SW480 (cell line): Measurements from ENCODE around the gene STAC.
"Not testable (repeated sequence)": the region's sequence is repeated elsewhere in the genome, so short reads cannot be mapped to it uniquely, and the experiment has no call there.

ENCODE experiments used
- DNase-seq: peaks from one replicate; pipeline ENCODE4 v3.0.0-alpha.2; 2016; ENCODE audit warnings: low spot score

Gene STAC

DNA sequence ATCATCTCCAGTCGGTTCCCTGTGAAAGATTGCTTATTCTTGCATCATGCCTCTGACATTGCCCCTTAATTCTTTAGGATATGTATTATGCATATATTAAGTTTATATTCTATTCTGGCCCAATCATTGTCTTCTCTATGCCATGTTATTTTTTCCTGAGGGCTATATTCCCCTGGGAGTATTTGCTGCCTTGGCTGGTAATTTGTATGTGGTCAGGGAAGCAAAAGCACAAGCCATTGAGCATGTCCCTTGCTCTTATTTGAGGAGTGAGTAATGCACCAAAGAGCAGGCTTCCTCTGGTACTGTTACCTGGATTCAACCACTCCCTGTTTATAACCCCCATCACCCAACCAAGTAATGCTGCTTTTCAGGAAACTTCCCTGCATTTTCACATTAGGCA, 36.3 kb downstream of the STAC start:
- no peak for DNase-seq

DNA sequence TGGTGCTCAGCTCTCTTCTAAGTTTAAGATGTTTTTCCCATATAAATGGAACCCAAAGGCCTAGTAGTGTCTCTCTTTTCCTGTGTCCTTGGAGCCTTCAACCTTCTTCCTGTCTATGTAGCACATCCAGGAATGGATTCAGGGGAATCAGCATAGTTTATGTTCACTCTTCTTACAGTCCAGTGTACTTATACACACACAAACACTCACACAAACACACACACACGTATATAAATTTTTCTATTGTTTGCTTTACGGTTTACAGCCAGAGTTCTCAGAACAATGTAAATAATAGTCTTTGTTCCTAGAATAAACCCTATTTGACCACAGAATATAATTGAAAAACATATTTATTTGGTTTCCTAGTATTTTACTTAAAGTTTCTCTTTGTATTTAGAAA, 36.9 kb downstream of the STAC start:
- DNase-seq = no peak

DNA sequence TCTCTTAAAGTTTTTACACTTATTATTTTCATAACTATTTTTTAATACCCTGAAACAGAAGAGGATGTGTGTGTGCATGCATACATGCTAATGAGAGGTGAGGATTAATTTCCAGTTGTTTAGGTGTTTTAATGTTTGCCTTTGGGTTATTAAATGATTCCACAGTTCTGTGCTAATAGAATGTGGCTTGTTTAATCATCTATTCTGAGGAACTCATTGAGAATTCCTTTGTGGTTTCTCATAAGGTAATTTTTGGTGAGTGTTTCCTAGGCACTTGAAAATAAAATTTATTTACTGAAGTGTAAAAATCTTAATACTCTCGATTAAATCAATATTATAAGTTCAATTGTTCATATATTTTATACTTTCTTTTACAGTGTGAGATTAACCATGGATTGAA, 38.0 kb downstream of the STAC start:
- DNase-seq = no peak

DNA sequence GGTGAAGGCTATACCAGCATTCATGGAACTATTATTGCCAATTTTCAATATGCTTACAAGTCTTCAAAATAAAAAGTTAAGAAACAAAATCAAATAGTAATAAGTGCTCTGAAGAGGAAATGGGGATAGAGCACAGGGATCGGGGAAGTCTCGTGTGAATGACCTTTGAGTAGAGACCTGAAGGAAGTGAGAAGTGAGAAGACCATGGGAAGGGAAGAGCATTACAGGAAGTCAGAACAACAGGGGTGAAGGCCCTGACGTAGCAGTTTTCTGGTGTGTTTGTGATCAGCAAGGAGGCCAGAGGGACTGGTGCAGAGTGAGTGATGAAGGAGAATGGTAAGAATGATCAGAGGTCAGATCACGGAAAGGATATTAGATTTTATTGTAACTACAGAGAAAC, 48.1 kb downstream of the STAC start:
- DNase-seq = no peak

DNA sequence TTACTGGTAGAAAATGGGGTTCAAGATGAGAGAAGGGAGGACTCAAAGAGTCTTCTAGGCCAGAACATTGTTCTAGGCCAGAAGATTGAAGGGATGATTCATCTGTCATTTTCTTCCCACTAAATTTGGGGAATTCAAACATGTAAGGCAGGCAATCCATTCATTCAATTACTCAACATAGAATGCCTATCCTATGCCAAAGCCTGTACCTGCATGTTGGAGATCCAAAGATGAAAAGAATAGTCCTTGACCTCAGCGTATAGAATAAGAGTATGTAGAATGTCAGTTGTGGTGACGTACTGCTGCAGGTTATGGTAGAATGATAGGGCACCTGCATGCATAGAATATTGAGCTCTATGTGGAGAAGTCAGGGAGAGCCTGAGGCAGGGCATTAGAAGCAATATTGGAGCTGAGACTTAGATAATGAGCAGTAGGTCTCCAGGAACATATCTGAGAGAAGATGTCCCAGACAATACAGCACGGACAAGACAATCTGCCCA, 49.7 kb downstream of the STAC start:
- no peak for DNase-seq

DNA sequence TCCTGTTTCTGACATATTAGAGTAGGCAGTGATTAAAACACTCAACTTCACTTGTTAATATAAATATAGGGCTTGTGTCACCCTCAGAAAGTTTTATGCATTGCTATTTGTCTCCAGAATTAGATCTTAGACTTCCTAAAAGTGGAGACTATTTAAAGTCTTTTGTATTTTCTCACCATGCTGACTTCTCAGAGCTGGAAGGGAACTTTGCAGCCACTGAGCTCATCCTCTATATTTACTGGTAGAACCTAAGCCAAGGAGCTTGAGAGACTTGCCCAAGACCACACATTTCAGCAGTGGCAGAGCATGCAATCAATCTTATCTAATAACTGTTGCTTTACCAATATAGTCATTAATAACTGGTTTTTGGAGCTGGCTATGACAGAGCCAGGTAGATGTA, 53.2 kb downstream of the STAC start:
- DNase-seq = no peak

DNA sequence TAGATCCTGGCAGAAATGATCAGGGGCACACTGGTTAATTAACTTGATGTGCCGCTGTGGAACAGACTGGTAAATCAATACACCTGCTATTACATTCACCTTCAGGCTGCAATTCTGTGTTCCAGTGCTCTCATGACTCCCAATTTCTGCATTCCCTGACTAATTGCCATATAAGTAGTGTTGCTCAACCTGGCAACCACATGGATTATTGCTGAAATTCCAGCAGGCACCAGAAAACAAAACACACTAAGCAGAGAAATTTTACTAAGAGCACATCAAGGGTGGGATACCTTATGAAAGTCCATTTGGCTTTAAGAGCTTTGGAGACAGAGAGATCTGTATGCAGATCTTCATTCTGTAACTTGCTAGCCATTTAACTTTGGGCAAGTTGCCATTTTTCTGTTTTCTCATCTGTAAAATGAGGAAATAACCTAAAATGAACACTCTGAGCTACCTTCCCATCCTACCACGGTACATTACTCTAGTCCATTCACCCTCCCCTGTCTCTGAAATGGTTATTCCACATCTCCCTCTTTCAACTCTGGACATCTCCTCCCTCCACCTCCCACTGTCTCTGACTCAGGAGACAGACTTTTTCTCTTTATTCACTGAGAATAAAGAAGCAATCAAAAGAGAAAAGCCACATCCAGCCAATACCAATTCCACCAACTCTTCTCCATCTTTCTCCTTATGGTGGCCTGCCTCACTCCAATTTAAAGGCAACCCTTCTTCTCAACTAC, 54.6 kb downstream of the STAC start:
- DNase-seq = no peak

DNA sequence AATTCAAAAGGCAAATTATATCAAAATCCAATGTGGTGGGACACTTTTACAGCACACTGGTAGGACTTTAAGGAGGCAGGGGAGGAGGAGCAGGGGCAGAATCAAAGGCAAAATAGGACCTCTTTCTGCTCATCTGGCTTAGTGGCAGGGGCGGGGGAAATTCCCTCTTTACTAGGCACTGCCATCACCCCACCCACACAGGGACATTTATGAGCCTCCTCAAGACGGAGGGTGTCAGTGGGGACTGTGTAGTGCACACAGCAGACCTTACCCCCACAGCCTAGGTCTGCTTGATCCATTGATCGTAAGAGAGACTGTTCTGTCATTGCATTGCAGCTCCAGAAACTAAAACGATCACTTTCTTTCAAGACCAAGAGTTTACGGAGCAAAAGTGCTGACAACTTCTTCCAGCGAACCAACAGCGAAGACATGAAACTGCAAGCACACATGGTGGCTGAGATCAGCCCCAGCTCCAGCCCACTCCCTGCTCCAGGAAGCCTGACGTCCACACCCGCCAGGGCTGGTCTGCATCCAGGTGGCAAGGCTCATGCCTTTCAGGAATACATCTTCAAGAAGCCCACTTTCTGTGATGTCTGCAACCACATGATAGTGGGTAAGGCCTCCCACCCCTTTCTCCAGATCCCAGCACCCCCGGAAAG, 62.9 kb downstream of the STAC start:
- DNase-seq = no peak

DNA sequence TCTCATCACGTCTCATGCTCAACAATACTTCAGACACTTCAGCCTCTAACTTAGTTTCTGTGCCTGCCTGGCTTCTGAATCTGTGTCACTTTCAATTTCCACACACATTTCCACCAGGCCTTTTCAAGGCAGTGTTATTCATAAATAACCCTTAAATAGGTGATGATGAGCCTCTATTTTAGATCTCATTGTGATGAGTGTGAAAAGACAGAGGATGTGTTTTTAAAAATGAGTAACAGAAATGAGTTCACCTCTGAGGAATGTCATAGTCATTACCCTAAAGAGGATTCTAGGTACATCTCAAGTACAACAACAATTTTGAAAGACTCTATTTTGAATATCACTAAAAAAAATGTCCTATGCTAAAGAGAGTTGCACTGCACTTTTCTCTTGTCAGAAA, 64.6 kb downstream of the STAC start:
- no peak for DNase-seq

DNA sequence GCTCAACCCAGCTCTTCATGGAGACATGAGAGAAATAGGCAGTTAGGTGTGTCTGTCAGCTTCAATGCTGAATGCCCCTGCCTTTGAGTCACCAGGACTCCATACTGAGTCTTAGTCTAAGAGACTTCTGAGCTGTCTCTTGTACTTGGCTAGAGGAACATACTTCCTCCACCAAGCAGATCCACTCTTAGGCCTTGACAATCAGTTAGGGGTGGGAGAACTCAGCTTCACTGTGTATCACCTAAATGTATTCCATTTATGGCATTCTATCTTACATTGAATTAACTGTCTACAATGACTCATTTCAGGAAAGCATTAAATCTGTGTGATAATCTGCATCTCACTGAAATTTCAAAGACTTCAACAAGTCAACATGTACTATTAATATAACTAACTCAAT, 66.0 kb downstream of the STAC start:
- DNase-seq = no peak

DNA sequence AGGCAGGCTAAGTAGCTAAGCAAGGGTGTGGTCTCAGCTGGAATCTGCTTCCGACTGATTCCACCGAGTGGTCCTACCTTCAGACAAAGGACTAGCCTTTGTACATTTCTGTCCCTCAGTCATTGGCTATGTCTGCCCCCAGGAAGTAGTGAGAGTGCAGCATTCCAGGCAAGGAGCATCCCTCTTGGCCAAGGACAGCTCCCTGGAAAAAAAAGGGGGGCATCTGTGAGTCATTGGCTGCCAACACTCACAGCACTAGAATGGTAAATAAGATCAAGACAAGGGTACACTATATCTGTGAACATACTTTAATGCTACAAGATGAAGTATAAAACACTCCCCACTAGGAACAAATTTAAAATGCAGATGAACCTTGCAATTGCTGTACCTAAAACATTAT, 66.8 kb downstream of the STAC start:
- DNase-seq = no peak

DNA sequence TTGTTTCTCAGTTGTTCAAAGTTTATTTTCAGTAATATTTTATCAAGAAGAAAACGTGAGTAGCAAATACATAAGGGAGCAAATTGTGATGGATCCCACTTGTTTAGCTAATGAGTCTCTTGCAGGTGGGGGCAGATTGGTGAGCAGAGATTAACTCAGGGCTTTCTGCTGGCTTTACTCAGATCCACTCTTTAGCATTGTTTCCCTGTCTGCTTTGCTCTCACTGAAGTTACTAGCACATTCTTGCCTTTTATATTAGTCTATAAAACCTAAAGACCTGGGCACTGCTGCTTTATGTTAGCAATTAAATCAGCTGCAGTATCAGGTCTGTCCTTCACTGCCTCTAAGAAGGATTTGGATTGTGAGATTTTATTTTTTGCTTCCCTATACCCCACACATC, 71.5 kb downstream of the STAC start:
- no peak for DNase-seq

DNA sequence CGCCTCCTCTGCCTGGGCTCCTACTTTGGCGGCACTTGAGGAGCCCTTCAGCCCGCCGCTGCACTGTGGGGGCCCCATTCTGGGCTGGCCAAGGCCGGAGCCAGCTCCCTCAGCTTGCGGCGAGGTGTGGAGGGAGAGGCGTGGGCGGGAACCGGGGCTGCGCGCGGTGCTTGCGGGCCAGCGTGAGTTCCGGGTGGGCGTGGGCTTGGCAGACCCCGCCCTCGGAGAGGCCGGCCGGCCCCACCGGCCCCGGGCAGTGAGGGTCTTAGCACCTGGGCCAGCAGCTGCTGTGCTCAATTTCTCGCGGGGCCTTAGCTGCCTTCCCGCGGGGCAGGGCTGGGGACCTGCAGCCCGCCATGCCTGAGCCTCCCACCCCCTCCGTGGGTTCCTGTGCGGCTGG, 72.9 kb downstream of the STAC start:
- DNase-seq = not testable (repeated sequence)

DNA sequence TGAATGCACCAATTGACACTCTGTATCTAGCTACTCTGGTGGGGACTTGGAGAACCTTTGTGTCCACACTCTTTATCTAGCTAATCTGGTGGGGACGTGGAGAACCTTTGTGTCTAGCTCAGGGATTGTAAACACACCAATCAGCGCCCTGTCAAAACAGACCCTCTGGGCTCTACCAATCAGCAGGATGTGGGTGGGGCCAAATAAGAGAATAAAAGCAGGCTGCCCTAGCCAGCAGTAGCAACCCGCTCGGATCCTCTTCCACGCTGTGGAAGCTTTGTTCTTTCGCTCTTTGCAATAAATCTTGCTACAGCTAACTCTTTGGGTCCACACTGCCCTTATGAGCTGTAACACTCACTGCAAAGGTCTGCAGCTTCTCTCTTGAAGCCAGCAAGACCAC, 73.6 kb downstream of the STAC start:
- not testable (repeated sequence) for DNase-seq

DNA sequence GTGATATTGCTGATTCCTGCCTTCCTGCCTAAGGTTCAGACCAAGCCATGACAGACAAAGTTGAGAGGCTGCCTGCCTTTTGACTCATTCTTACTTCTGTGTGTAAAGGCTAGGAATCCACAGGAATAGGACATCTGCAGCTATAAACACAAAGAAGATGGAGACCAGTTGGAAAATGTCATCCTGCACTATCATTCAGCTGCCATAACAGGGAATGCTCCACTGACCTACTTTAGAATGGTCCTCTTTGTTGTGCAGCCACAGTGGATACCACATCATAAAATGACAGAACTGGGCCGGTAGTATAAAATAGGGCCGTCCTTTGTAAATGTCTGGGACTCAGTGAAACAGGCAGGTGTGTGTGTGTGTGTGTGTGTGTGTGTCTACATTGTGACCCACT, 75.1 kb downstream of the STAC start:
- no peak for DNase-seq

DNA sequence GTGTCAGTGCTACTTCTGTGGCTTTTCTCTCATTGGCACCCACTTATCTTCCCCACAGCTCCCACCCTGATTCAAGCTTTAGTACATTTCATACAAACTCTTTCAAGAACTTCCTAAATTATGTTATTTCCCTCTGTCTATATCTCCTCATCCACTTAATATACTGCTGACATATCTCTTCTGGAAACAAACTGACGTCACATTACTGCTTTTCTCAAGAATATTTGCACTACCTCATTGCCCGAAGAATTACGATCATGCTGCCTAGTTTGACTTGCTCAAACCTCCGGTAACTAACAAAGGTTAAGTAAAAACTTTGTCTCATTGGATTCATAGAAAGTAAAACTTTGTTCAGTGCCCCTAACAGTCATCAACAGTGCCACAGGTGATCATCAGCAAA, 76.5 kb downstream of the STAC start:
- no peak for DNase-seq

DNA sequence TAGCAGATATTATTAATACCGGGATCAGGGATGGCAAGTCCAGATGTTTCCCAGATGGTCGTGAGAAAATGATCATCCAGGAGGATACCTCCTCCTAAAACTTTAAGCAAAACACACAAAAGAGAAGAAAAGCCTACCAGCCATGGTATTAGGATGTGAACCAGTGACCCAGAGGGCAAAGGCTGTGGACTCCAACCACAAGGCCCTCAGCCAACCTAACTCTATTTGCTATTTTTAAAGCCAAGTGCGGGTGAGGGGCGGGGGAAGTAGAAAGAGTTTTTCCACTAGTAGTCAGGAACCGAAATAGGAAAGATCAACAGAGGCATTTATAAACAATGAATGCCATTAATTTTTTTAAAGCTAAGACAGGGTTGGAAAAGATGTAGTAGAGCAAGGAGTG, 77.4 kb downstream of the STAC start:
- no peak for DNase-seq

DNA sequence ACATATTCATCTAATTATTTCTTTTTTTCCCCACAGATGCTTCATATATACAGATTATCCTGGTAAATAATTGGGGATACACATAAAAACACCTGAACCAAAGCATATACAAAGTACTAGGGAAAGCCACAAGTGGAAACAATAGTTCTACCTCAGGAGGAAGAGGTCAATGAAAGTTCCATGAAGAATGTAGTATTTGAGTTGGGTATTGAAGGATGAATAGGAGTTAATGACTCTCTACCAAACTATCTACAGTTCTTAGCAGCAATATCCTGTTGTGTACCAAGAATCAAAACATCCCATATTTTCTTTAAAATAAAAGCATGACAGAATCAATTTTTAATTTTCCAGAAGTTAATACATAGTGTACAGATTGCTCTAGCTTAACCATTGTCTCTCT, 78.9 kb downstream of the STAC start:
- DNase-seq = no peak

DNA sequence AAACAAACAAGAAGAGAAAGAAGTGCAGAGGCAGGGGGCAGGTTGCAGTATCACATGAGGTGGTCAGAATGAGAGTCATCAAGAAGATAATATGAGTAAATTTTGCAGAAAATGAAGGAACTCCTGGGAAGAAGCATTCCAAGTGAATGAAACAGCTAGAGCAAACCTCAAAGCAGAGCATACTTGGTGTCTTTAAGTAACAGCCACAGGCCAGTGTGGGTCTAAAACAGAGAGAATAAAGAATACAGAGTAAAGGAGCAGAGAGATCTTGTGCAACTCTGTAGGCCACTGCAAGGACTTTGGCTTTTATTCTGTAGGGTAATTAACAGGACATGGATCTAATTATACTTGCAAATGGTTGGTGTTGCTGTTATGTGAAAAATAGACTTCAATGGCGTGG, 81.3 kb downstream of the STAC start:
- no peak for DNase-seq

DNA sequence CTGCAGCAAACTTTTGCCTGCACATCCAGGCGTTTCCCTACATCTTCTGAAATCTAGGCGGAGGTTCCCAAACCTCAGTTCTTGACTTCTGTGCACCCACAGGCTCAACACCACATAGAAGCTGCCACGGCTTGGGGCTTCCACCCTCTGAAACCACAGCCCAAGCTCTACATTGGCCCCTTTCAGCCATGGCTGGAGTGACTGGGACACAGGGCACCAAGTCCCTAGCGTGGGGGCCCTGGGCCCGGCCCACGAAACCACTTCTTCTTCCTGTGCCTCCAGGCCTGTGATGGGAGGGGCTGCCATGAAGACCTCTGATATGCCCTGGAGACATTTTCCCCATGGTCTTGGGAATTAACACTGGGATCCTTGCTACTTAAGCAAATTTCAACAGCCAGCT, 91.7 kb downstream of the STAC start:
- DNase-seq = not testable (repeated sequence)

DNA sequence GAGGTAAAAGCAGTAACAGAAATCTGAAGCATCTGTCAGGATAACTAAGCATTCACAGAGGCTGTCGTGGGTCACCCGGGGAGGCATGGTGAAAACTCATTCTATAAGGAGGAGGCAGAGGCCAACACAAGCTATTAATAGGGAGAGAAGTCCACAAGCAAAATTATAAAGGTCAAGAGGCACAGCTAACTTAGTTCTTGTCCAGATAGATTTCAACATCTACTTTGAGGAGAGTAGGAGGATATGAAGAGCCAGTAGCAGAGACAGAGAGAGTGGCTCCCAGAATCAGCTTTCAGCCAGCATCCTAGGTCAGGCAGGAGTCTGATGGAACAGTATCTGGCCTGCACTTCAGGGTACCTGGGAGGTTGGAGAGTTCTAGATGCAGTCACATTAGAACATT, 95.3 kb downstream of the STAC start:
- DNase-seq = no peak

DNA sequence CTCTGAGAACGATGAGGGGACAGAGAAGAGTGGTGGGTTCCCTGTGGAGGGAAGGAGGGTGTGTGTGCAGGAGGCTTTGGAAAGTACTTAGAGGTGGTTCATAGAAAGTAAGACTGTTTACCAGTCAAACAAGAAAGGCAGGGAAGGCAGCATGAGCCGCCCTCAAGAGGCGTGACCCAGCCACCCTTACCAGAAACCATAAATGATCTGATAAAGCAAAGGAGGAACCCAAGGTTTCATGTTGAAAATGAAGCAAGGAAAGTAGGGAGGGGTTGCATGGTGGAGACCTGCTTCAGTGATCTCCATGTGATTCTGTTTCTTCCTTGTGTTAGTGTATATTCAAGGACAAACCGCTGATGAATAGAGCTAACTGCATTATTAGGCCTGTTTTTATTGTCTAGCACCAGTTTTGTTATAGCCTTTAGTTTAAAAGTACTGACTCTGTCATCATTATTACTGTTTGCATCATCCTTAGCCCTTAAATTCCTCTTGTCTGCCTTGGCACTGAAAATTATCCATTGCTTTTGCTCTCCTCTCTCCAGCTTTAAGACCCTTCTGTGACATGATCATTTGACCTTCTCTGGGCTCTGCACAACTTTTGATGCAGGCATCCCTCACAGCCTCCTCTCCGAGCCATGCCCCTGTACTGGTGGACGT, 96.1 kb downstream of the STAC start:
- DNase-seq = no peak

DNA sequence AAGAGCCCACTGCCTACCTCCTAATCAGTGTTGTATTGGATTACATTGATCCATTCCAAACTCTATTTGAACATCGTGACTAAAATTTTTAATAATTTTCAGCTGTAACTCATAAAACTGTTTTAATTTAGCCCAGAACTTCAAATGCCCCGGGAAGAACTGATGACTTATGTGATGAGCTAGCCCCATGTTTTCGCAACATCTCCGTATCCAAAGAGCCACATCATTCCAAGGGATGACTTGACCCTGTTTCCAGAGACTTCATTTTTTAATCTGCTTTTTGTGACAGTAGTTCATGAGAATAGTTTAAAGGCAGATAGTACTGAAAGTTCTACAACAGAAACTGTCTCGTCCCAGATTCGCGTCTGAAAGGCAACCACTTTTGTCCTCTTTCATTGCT, 97.4 kb downstream of the STAC start:
- DNase-seq = no peak
